Body of pancreas (tissue), 4 donors: ENCODE results near the gene RBM47.

Source experiments
- CTCF ChIP-seq, 7 experiments: fragments of 450-650 bp in 4 of 7; fragments of 200-600 bp in 3 of 7; sonication (generic) in 3 of 7; IDR thresholded peaks; one replicate each; pipeline ENCODE4 v1.5.1; 2016 to 2019; ENCODE audit warnings: antibody characterized with exemption in 7 of 7
- POLR2A ChIP-seq, 3 donors: fragments of 450-650 bp; IDR thresholded peaks; one replicate each; pipeline ENCODE4 v1.6.1; 2016; ENCODE audit warnings: antibody characterized with exemption in 3 of 3, mild to moderate bottlenecking in 2 of 3

GRCh38 chr4:40500781-40501180 is 128.9 kb downstream of the RBM47 start:
- no peak for TF ChIP-seq CTCF (IDR thresholded peaks at IDR 0.05)
- TF ChIP-seq POLR2A (IDR thresholded peaks at IDR 0.05) = no peak
